Activated B cell treated with CpG ODN at 0.5 μM for 24 hours (primary cell): Measurements from ENCODE around the gene NOS1AP. TPM values are rescaled to one million over a fixed set of nuclear protein-coding genes. Genes with fewer than 3 reads are reported as not detected.

Source experiments
- ATAC-seq: fragments of 200-7000 bp; cut with Tn5 transposase; one replicate; pipeline ENCODE4 v1.10.0; 2021; ENCODE audit warnings: low read depth, mild to moderate bottlenecking, moderate library complexity
- CTCF ChIA-PET: fragments of 350-600 bp; sonication (Branson Sonifier 250); formaldehyde crosslinking; loops from one replicate; lab custom pipeline; 2021; ENCODE audit warnings: antibody characterized with exemption; lab: Charles Lee
- POLR2A ChIA-PET: fragments of 350-600 bp; sonication (Branson Sonifier 250); formaldehyde crosslinking; loops from one replicate; lab custom pipeline; 2021; ENCODE audit warnings: antibody characterized with exemption; lab: Charles Lee
- DNase-seq: peaks from one replicate; pipeline ENCODE4 v3.0.0; 2022
- H3K27ac Mint-ChIP-seq: one replicate; pipeline ENCODE4 v1.8.0; 2020; ENCODE audit warnings: mixed read lengths
- H3K27me3 Mint-ChIP-seq: one replicate; pipeline ENCODE4 v1.8.0; 2021; ENCODE audit warnings: mixed read lengths
- H3K36me3 Mint-ChIP-seq: one replicate; pipeline ENCODE4 v1.8.0; 2021; ENCODE audit warnings: low read depth, mixed read lengths
- H3K4me1 Mint-ChIP-seq: one replicate; pipeline ENCODE4 v1.8.0; 2021; ENCODE audit warnings: mixed read lengths
- H3K4me3 Mint-ChIP-seq: one replicate; pipeline ENCODE4 v1.8.0; 2020; ENCODE audit warnings: mild to moderate bottlenecking, mixed read lengths
- H3K9me3 Mint-ChIP-seq: one replicate; pipeline ENCODE4 v1.8.0; 2020; ENCODE audit warnings: mixed read lengths
- intact Hi-C: fragments of 100-400 bp; cut with micrococcal nuclease; formaldehyde crosslinking; loops from one replicate; pipeline ENCODE4 v1.15.1; 2024
- total RNA-seq: library from RNA; stranded (reverse); gene quantifications from 2 replicates; pipeline ENCODE4 v1.2.3, GENCODE V29; 2022
- TF ChIP-seq, protein P1 (sequence below): fragments of 200-600 bp; IDR thresholded peaks from one replicate; pipeline ENCODE4 v1.8.0; 2022; ENCODE audit warnings: antibody characterized with exemption, mild to moderate bottlenecking

NOS1AP gene
- total RNA-seq, 1 donor from 2014 or later = not detected

DNA sequence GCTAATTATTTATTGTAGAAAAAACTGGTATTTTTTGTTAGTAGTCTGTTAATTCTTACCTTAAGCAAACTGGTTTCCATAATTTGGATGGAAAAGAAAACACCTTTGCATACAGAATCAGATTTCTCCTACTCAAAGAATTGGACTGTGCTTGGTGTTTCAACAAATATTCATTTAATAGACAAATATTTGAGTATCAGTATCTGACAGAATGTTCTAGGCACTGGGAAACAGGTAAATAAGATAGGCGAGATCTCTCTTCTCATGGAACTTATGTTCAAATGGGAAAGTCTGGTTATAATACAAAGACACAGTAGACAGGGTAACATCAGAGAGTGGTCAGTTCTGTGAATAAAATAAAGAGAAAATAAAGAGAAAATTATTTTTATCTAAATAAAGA, 119.9 kb downstream of the NOS1AP start:
- TF ChIP-seq, protein P1, sequence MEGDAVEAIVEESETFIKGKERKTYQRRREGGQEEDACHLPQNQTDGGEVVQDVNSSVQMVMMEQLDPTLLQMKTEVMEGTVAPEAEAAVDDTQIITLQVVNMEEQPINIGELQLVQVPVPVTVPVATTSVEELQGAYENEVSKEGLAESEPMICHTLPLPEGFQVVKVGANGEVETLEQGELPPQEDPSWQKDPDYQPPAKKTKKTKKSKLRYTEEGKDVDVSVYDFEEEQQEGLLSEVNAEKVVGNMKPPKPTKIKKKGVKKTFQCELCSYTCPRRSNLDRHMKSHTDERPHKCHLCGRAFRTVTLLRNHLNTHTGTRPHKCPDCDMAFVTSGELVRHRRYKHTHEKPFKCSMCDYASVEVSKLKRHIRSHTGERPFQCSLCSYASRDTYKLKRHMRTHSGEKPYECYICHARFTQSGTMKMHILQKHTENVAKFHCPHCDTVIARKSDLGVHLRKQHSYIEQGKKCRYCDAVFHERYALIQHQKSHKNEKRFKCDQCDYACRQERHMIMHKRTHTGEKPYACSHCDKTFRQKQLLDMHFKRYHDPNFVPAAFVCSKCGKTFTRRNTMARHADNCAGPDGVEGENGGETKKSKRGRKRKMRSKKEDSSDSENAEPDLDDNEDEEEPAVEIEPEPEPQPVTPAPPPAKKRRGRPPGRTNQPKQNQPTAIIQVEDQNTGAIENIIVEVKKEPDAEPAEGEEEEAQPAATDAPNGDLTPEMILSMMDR = no peak
- CTCF ChIA-PET = no interaction called here
- ATAC-seq (no peak), DNase-seq (no peak)
- Mint-ChIP-seq H3K27me3 (peaks cover 8% of the 10 kb centered on the region), H3K36me3 (no peaks in the 10 kb centered on the region), H3K9me3 (peaks cover 4% of the 10 kb centered on the region), H3K4me1 (no peaks in the 10 kb centered on the region), H3K4me3 (no peak overlapping the region), H3K27ac (no peak overlapping the region)
- intact Hi-C loops = no loop called here
- POLR2A ChIA-PET = no interaction called here

DNA sequence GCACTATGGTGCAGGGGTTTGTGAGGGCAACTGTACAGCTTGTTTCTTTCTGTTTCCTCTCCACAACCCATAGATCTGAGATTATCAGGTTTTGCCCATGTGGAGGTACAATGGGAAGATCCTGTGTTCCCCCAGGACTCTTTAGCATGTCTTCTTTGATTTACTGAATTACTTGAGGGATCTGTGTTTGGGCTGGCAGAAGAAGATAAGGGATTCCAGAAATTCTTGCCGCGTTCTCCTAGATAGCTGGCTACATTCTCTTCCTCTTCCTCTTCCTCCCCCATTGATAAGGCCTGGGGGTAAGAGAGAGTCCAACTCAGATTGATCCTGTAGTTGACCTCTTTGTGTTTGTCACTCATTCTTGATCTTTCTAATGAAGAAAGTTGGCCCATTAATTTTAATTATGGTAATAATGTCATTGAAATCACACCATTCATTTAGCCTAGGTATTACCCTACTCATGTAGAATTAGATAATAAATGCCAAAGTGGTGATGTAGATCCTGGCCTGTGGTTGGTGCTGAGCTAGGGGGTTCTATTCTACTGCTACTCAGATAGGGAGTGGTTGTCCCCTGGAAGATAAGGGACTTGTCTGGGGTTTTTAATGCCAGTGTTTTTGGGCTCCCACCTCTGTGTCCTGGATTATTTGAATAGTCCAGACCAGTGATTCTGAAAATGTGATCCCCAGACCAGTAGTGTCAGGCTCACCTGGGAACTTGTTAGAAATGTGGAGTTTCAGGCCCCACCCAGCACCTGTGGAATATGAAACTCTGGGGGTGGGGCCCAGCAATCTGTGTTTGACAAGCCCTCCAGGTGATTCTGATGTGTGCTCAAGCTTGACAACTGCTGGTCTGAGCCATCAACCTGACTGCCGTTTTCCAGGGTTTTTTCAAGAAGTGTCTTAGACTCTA, 122.2 kb downstream of the NOS1AP start:
- Mint-ChIP-seq H3K36me3 (no peaks in the 10 kb centered on the region), H3K27ac (no peak overlapping the region), H3K4me1 (no peaks in the 10 kb centered on the region), H3K4me3 (no peak overlapping the region), H3K9me3 (peaks cover under 1% of the 10 kb centered on the region), H3K27me3 (peaks cover 8% of the 10 kb centered on the region)
- ATAC-seq (no peak), DNase-seq (no peak)
- TF ChIP-seq, protein P1 = no peak
- POLR2A ChIA-PET = no interaction called here
- intact Hi-C loops = no loop called here
- CTCF ChIA-PET = no interaction called here

DNA sequence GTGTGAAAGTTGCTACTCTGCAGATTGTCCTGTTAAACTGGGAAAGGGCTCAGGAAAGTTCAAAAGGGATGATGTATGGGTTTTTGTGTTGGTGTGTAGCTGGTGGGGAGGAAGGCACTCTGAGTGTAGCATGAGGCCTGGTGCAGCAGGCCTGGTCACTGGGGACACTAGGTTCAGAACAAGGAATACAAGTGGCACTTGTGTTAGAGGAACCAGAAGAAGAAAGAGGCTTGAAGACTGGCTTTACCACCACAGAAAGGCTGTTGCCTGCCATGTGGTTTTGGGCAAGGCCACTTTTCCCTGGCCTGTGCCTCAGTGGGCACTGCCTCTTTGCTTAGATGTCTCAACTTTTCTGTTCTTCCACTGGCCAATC, 122.8 kb downstream of the NOS1AP start:
- peaks cover 13% of the 10 kb centered on the region for H3K27me3 Mint-ChIP-seq
- TF ChIP-seq, protein P1 = no peak
- no peak for ATAC-seq

DNA sequence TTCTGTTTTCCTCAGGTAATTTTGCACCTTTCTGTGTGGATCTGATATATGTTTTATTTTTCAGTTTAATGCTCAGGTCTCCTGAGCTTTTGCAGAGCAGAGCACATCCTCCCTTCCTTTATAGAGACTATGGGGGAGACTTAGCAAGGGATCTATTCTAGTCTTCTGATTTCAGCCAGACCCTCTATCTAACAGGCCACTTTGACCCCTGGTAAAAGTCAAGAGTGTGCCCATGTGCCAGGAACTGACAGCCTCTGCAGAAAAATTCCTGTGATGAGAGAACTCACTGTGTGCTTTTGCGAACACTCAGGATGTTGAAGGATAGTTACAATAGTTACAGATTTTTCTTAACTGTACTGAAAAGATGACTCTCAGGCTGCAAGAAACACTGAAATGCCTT, 123.3 kb downstream of the NOS1AP start:
- intact Hi-C loops = no loop called here
- TF ChIP-seq, protein P1 = no peak
- DNase-seq (no peak), ATAC-seq (no peak)
- no peaks in the 10 kb centered on the region for H3K36me3 Mint-ChIP-seq
- POLR2A ChIA-PET = no interaction called here
- peaks cover 16% of the 10 kb centered on the region for H3K27me3 Mint-ChIP-seq
- no peaks in the 10 kb centered on the region for H3K9me3 Mint-ChIP-seq
- CTCF ChIA-PET = no interaction called here
- no peaks in the 10 kb centered on the region for H3K4me1 Mint-ChIP-seq
- no peak overlapping the region for H3K4me3 Mint-ChIP-seq
- no peak overlapping the region for H3K27ac Mint-ChIP-seq

More for the DNA sequence above, 122.8 kb downstream of the NOS1AP start:
- ChIA-PET POLR2A (no interaction called here), CTCF (no interaction called here)
- Mint-ChIP-seq H3K9me3 (no peaks in the 10 kb centered on the region), H3K4me1 (no peaks in the 10 kb centered on the region), H3K27ac (no peak overlapping the region), H3K4me3 (no peak overlapping the region), H3K36me3 (no peaks in the 10 kb centered on the region)
- intact Hi-C loops = no loop called here
- DNase-seq = no peak

DNA sequence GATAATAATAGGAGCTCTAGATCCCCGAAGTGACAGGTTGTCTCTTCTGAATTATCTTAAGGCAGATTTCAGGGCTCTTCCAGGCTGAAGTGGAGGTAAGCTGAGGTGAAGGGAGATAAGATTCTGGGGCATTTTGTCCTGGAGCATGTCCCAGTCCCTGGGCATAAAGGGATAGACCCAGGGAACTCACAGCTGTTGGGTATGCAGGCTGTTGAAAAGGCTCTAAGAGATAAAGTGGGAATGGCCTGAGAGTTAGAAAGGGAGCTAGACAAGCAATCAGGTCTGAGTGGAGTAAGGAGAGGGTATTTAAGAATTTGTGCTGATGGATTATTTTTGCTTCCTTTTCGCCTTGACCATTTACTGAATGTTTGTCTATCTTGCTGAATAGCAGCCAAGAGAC, 123.7 kb downstream of the NOS1AP start:
- H3K27me3 Mint-ChIP-seq = peaks cover 18% of the 10 kb centered on the region
- DNase-seq = no peak
- CTCF ChIA-PET = no interaction called here
- H3K9me3 Mint-ChIP-seq = no peaks in the 10 kb centered on the region
- H3K36me3 Mint-ChIP-seq = no peaks in the 10 kb centered on the region
- TF ChIP-seq, protein P1 = no peak
- no peak overlapping the region for H3K27ac Mint-ChIP-seq
- no peaks in the 10 kb centered on the region for H3K4me1 Mint-ChIP-seq
- no peak for ATAC-seq
- POLR2A ChIA-PET = no interaction called here
- H3K4me3 Mint-ChIP-seq = no peak overlapping the region
- intact Hi-C loops = no loop called here
